Naive thymus-derived CD8-positive, alpha-beta T cell (primary cell): ENCODE measurements around the gene FAM168A. TPM values are rescaled to one million over a fixed set of nuclear protein-coding genes. Genes with fewer than 3 reads are reported as not detected.
A peak's percentile ranks its signal among the peaks of the same experiment; 100 is the strongest.

ENCODE experiments used
- ATAC-seq, 2 donors: fragments of 150-1000 bp; cut with Tn5 transposase in 1 of 2; sonication (Bioruptor Pico), chemical (Tn5 transposase) in 1 of 2; 1 replicate in 1 of 2; 2 replicates in 1 of 2; pipeline ENCODE4 v1.10.0; 2021; ENCODE audit warnings: mild to moderate bottlenecking in 2 of 2, moderate library complexity in 2 of 2
- POLR2A ChIA-PET: fragments of 350-600 bp; sonication (Branson Sonifier 250); formaldehyde crosslinking; loops from one replicate; lab custom pipeline; 2021; ENCODE audit warnings: antibody characterized with exemption; lab: Charles Lee
- DNase-seq, 10 donors: peaks; one replicate each; pipeline versions ENCODE4 v3.0.0 to v3.0.0-alpha.2; 2020 to 2022
- H3K27ac Mint-ChIP-seq, 10 donors: one replicate each; pipeline ENCODE4 v1.8.0; 2020 to 2022; ENCODE audit warnings: mild to moderate bottlenecking in 10 of 10, mixed read lengths in 10 of 10, moderate library complexity in 4 of 10, inconsistent platforms in 1 of 10
- H3K27me3 Mint-ChIP-seq, 5 donors: one replicate each; pipeline ENCODE4 v1.8.0; 2021 to 2022; ENCODE audit warnings: mixed read lengths in 5 of 5
- H3K36me3 Mint-ChIP-seq, 3 donors: one replicate each; pipeline ENCODE4 v1.8.0; 2020 to 2022; ENCODE audit warnings: mixed read lengths in 3 of 3, mild to moderate bottlenecking in 2 of 3, inconsistent platforms in 1 of 3
- H3K4me1 Mint-ChIP-seq, 4 donors: one replicate each; pipeline ENCODE4 v1.8.0; 2021 to 2022; ENCODE audit warnings: mixed read lengths in 4 of 4
- H3K4me3 Mint-ChIP-seq, 10 donors: one replicate each; pipeline ENCODE4 v1.8.0; 2020 to 2022; ENCODE audit warnings: mild to moderate bottlenecking in 10 of 10, mixed read lengths in 10 of 10, moderate library complexity in 6 of 10, inconsistent platforms in 1 of 10
- H3K9me3 Mint-ChIP-seq, 9 donors: one replicate each; pipeline ENCODE4 v1.8.0; 2020 to 2022; ENCODE audit warnings: mixed read lengths in 9 of 9, mild to moderate bottlenecking in 3 of 9, inconsistent platforms in 1 of 9, moderate library complexity in 1 of 9
- polyA plus RNA-seq, 3 donors: library from polyadenylated mRNA; unstranded; fragments of 300-500 nt; fragmentation: Illumina TruSeq; gene quantifications; one replicate each; pipeline ENCODE4 v1.2.3, GENCODE V29; 2021
- total RNA-seq, 8 experiments: library from RNA in 2 of 8; stranded (reverse) in 2 of 8; gene quantifications; one replicate each; pipeline ENCODE4 v1.2.3 and lab custom pipeline; 2021 to 2026

Gene FAM168A
- total and polyA plus RNA-seq, 5 experiments from 2014 or later = 2.6 to 21.7 (median 5.0) TPM

DNA sequence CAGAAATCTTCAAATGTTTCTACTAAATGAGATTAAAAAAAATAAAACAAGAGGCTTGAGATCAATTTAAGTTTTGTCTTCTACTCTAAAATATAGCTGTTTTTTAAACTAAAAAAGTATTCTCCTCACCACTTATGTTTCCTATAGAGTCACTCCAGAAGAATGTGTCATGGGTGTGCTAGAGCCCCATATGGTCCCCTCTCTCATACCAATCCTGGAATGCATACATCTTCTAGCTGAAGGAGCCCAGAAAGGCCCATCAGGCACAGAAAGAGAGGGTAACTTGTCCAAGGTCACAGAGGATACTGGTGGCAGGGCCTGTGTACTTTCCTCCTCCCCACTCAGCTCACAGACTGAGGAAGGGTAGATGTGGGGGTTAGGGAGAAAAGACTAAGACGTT lies 187.3 kb downstream of the FAM168A start:
- H3K4me1 Mint-ChIP-seq = peaks cover 6 to 11% (median 8%) of the 10 kb centered on the region in 4 donors
- peak overlapping the region in 2 of 10 donors; percentile 38 to 43 for H3K27ac Mint-ChIP-seq

DNA sequence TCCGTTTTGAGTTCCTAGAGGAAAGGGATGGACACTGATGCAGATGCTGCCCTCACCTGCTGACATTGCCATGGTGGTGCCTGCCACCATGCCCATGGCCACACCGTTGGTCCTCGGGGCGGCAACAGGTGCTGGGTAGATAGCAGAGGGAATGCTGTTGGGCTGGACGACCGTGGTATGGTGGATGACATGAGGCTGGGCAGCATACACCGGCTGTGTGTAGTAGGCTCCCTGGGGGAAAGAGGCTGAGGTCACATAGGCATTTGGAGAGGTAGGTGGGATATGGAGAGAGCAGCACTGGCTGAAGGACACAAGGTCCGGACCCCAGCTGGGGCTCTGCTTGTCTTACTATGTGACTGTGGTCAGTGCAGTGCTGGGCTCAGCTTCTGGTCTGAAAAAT lies 188.5 kb downstream of the FAM168A start:
- ATAC-seq (no peak), DNase-seq (no peak)
- Mint-ChIP-seq H3K27me3 (no peaks in the 10 kb centered on the region), H3K27ac (peak overlapping the region in 3 of 10 donors; percentile 7 to 27 (median 16)), H3K4me3 (no peak overlapping the region), H3K36me3 (peaks cover 0 to 45% (median 11%) of the 10 kb centered on the region in 3 donors), H3K4me1 (peaks cover 0 to 6% (median under 1%) of the 10 kb centered on the region in 4 donors), H3K9me3 (no peaks in the 10 kb centered on the region)
- POLR2A ChIA-PET = no interaction called here

More for the DNA sequence above, 187.3 kb downstream of the FAM168A start:
- ATAC-seq = no peak
- Mint-ChIP-seq H3K27me3 (no peaks in the 10 kb centered on the region), H3K9me3 (no peaks in the 10 kb centered on the region), H3K4me3 (no peak overlapping the region), H3K36me3 (peaks cover 0 to 45% (median 11%) of the 10 kb centered on the region in 3 donors)
- DNase-seq = no peak
- POLR2A ChIA-PET = interaction anchor here (0.5 kb wide), 1 partner anchor 699 kb away, joined by 3 read pairs; no protein-coding TSS in a partner anchor

DNA sequence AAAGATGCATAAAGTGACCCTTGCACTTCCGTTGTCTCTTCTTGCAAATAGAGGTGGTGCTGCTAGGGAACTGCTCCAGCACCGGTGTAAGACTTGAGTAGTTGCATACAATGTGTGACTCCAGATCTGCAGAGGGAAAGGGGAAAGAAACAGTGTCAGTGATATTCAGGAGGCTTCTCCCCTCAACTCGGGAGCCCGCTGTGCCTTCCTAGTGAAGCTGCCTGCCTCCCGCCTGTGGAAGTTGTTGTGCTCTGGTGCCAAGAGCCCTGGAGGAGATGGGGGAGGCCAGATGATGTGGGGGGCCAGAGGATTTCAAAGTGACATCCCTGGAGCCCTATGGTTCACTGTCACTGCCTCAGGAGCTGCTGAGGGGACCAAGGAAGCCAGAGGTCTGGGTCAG lies 191.3 kb downstream of the FAM168A start:
- Mint-ChIP-seq H3K27ac (peak overlapping the region in 3 of 10 donors; percentile 54 to 62 (median 56)), H3K4me1 (peaks cover 0 to 3% (median 2%) of the 10 kb centered on the region in 4 donors), H3K4me3 (no peak overlapping the region), H3K36me3 (peaks cover 0 to 37% (median 11%) of the 10 kb centered on the region in 3 donors), H3K27me3 (no peaks in the 10 kb centered on the region), H3K9me3 (no peaks in the 10 kb centered on the region)
- DNase-seq (no peak), ATAC-seq (no peak)
- POLR2A ChIA-PET = interaction anchor here (0.6 kb wide), 1 partner anchor 53 kb away, joined by 3 read pairs; no protein-coding TSS in a partner anchor

GRCh38 chr11:73406131-73406530 lies 191.8 kb downstream of the FAM168A start:
- POLR2A ChIA-PET = no interaction called here
- no peaks in the 10 kb centered on the region for H3K9me3 Mint-ChIP-seq
- ATAC-seq (no peak), DNase-seq (no peak)
- peaks cover 0 to 37% (median 11%) of the 10 kb centered on the region in 3 donors for H3K36me3 Mint-ChIP-seq
- peaks cover 0 to 3% (median 2%) of the 10 kb centered on the region in 4 donors for H3K4me1 Mint-ChIP-seq
- H3K27ac Mint-ChIP-seq = peak overlapping the region in 3 of 10 donors; percentile 32 to 63 (median 49)
- H3K27me3 Mint-ChIP-seq = no peaks in the 10 kb centered on the region
- no peak overlapping the region for H3K4me3 Mint-ChIP-seq

GRCh38 chr11:73405146-73405510 lies 192.8 kb downstream of the FAM168A start:
- Mint-ChIP-seq H3K36me3 (peaks cover 0 to 32% (median 11%) of the 10 kb centered on the region in 3 donors), H3K27me3 (no peaks in the 10 kb centered on the region), H3K27ac (peak overlapping the region in 1 of 10 donors; percentile 86), H3K4me3 (no peak overlapping the region), H3K4me1 (peaks cover 0 to 3% (median 2%) of the 10 kb centered on the region in 4 donors), H3K9me3 (no peaks in the 10 kb centered on the region)
- POLR2A ChIA-PET = no interaction called here
- ATAC-seq (no peak), DNase-seq (no peak)

- H3K4me1 Mint-ChIP-seq = peaks cover 0 to 3% (median 2%) of the 10 kb centered on the region in 4 donors
- H3K27me3 Mint-ChIP-seq = no peaks in the 10 kb centered on the region
- H3K9me3 Mint-ChIP-seq = no peaks in the 10 kb centered on the region
- no peak overlapping the region for H3K4me3 Mint-ChIP-seq
- peak overlapping the region in 1 of 10 donors; percentile 86 for H3K27ac Mint-ChIP-seq
- ATAC-seq (no peak), DNase-seq (no peak)
- peaks cover 0 to 29% (median 11%) of the 10 kb centered on the region in 3 donors for H3K36me3 Mint-ChIP-seq
- POLR2A ChIA-PET = no interaction called here
Measured at GRCh38 chr11:73404506-73405145, 193.3 kb downstream of the FAM168A start.

DNA sequence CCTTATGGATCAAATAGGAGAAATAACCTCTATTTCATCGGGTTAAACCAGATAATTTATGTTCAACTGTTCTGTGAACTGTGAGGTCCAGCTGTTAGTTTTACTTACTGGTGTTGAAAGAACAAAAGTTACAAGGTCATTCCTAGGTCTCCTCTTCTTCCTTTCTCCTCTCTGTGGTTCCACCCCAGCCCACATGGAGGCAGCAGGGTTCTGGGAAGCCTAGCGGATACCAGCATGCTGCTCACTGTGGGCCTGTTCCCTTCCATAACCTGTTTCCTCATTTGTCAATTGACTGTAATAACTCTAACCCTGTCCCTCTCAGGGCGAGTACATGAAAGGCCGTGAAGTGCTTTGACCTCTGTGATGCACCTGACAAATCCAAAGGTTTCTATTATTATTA lies 193.9 kb downstream of the FAM168A start:
- Mint-ChIP-seq H3K9me3 (no peaks in the 10 kb centered on the region), H3K27me3 (no peaks in the 10 kb centered on the region), H3K36me3 (peaks cover 0 to 24% (median 5%) of the 10 kb centered on the region in 3 donors), H3K4me3 (no peak overlapping the region), H3K27ac (peak overlapping the region in 1 of 10 donors; percentile 52), H3K4me1 (peaks cover 0 to 5% (median 3%) of the 10 kb centered on the region in 4 donors)
- ATAC-seq (no peak), DNase-seq (no peak)
- POLR2A ChIA-PET = no interaction called here

DNA sequence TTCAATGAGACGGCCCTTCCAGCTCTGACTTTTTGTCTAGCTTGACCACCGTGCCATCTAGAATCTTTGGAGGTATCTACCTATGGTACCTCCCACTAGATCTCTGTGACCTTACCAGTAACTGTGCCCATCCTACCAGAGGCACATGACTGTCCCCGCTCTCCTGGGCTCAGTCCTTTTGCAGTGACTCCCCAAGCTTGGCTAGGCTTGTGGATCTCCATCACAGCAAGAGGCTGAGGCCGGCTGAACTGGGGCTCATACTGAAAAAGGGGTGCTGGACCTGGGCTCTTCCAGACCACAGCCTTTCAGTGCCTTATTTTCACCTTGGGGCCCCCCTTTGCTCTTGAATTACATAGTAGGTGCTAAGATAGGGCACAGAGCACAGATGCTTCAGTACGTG lies 194.4 kb downstream of the FAM168A start:
- POLR2A ChIA-PET = no interaction called here
- no peak for DNase-seq
- no peaks in the 10 kb centered on the region for H3K9me3 Mint-ChIP-seq

DNA sequence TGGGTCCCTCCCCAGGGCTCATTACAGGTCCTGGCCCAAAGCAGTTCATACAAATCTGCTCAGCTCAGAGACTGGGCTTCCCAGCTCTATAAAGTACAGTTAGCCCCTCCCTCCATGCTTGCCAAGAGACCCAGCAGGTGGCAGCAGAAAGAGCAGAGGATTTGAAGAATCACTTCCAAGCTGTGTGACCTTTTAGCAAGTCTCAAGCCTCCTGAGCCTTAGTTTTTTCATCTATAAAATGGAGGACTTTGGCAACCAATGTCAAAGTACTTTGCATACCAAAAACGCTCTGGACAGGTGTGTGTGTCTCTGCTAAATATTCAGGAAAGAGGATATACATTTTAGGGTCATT lies 195.1 kb downstream of the FAM168A start:
- peaks cover 0 to 5% (median 2%) of the 10 kb centered on the region in 4 donors for H3K4me1 Mint-ChIP-seq
- H3K9me3 Mint-ChIP-seq = no peaks in the 10 kb centered on the region
- peak overlapping the region in 6 of 10 donors; percentile 25 to 69 (median 56) for H3K27ac Mint-ChIP-seq
- H3K27me3 Mint-ChIP-seq = no peaks in the 10 kb centered on the region
- POLR2A ChIA-PET = no interaction called here
- peaks cover 0 to 15% (median 2%) of the 10 kb centered on the region in 3 donors for H3K36me3 Mint-ChIP-seq
- DNase-seq = peak in 1 of 10 donors; percentile 17
- no peak overlapping the region for H3K4me3 Mint-ChIP-seq
- peak; percentile 35 to 42 for ATAC-seq

More for the DNA sequence above, 194.4 kb downstream of the FAM168A start:
- H3K36me3 Mint-ChIP-seq = peaks cover 0 to 19% (median 2%) of the 10 kb centered on the region in 3 donors
- peak overlapping the region in 2 of 10 donors; percentile 60 to 71 for H3K27ac Mint-ChIP-seq
- peaks cover 0 to 5% (median 2%) of the 10 kb centered on the region in 4 donors for H3K4me1 Mint-ChIP-seq
- no peak for ATAC-seq
- no peak overlapping the region for H3K4me3 Mint-ChIP-seq
- no peaks in the 10 kb centered on the region for H3K27me3 Mint-ChIP-seq

DNA sequence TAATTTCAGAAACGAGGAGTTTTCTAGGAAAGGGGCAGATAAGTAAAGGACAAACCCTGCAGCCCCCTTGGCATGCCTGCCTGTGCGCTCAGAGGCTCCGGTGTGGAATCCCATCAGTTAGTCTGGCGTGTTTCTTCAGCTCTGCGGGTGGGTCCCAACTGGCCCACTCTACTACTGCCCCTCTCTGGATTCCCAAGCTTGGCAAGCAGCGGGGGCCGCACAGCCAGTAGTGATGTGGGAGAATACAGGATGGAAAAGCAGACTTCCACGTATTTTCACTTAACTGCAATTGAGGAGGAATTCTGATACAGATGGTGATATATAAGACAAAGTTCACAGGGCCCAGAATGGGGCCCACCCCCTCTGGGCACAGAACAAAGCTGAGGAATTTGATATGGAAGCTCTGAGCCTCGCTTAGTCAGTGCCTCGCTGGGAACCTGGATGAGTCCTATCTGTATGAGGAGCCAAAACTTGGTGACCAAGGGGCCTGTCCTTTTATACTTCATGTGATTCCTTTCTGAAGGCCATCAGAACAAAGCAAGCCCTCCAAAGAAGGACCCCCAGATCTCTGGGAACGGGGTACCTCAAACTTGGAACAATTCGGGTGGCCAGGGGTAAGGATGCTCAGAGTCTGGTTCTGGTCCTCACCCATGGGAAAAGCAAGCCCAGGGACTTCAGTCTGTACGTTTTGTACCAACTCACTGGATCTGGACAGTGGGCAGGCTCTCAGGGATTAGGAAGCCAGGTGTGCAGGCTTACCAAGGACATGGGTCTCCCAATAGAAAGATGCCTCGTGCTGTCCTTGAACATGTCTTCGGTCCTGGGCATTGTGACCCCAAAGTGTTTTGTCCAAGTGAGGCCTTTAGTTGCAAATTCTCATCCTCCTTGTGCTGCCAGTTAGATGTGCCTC lies 195.7 kb downstream of the FAM168A start:
- POLR2A ChIA-PET = interaction anchor here (0.8 kb wide), 1 partner anchor 195 kb away, joined by 4 read pairs; the partner anchor contains the start of gene FAM168A
- Mint-ChIP-seq H3K27ac (peak overlapping the region in 5 of 10 donors; percentile 25 to 69 (median 52)), H3K4me1 (peaks cover 0 to 5% (median 2%) of the 10 kb centered on the region in 4 donors), H3K27me3 (no peaks in the 10 kb centered on the region), H3K9me3 (no peaks in the 10 kb centered on the region), H3K36me3 (peaks cover 0 to 11% (median 0%) of the 10 kb centered on the region in 3 donors), H3K4me3 (no peak overlapping the region)
- DNase-seq (no peak), ATAC-seq (no peak)

- H3K36me3 Mint-ChIP-seq = peaks cover 0 to 11% (median 0%) of the 10 kb centered on the region in 3 donors
- no peak overlapping the region for H3K4me3 Mint-ChIP-seq
- peak overlapping the region in 3 of 10 donors; percentile 3 to 25 (median 24) for H3K27ac Mint-ChIP-seq
- H3K9me3 Mint-ChIP-seq = no peaks in the 10 kb centered on the region
- POLR2A ChIA-PET = interaction anchor here (0.8 kb wide), 1 partner anchor 196 kb away, joined by 4 read pairs; the partner anchor contains the start of gene FAM168A
- H3K27me3 Mint-ChIP-seq = no peaks in the 10 kb centered on the region
- peaks cover 0 to 5% (median 2%) of the 10 kb centered on the region in 4 donors for H3K4me1 Mint-ChIP-seq
- no peak for ATAC-seq
- DNase-seq = no peak
Measured at GRCh38 chr11:73401217-73401923, 196.5 kb downstream of the FAM168A start.

- POLR2A ChIA-PET = interaction anchor here (1.0 to 1.3 kb wide), 2 partner anchors 17 to 63 kb away, joined by 3 read pairs; no protein-coding TSS in a partner anchor
- peaks cover 0 to 9% (median 0%) of the 10 kb centered on the region in 3 donors for H3K36me3 Mint-ChIP-seq
- H3K9me3 Mint-ChIP-seq = no peaks in the 10 kb centered on the region
- peak overlapping the region in 7 of 10 donors; percentile 3 to 70 (median 28) for H3K27ac Mint-ChIP-seq
- no peak overlapping the region for H3K4me3 Mint-ChIP-seq
- DNase-seq (no peak), ATAC-seq (no peak)
- H3K27me3 Mint-ChIP-seq = no peaks in the 10 kb centered on the region
- H3K4me1 Mint-ChIP-seq = peaks cover 0 to 2% (median 1%) of the 10 kb centered on the region in 4 donors
Measured at GRCh38 chr11:73400293-73400692, 197.6 kb downstream of the FAM168A start.
